PC-3 (cell line): ENCODE data around the gene ALOX12B. TPM values are rescaled to one million over a fixed set of nuclear protein-coding genes. Genes with fewer than 3 reads are reported as not detected.

Source experiments
- ATAC-seq: fragments of 200-7000 bp; cut with Tn5 transposase; 2 replicates; pipeline ENCODE4 v1.9.1; 2020; ENCODE audit warnings: mild to moderate bottlenecking, moderate library complexity
- BruUV-seq: library from RNA; stranded (reverse); fragments of 400-500 nt; replicated peaks from 2 replicates; lab custom pipeline; 2021; lab: Mats Ljungman, UMichigan
- CTCF ChIA-PET: fragments of 300-600 bp; sonication (Branson Sonifier 250); formaldehyde crosslinking; loops from one replicate; lab custom pipeline; 2022; ENCODE audit warnings: antibody characterized with exemption; lab: Charles Lee
- POLR2A ChIA-PET: fragments of 300-600 bp; sonication (Branson Sonifier 250); formaldehyde crosslinking; loops from one replicate; lab custom pipeline; 2022; ENCODE audit warnings: antibody characterized with exemption; ENCODE audit not compliant: unreplicated experiment; lab: Charles Lee
- DNase-seq: peaks from one replicate; pipeline ENCODE4 v3.0.0-alpha.2; 2015
- H2AFZ ChIP-seq: fragments of 300-600 bp; sonication (generic); 2 replicates; pipeline ENCODE4 v1.6.0; 2016; ENCODE audit warnings: antibody characterized with exemption, low read length
- H3F3A ChIP-seq: fragments of 300-600 bp; sonication (generic); one replicate; pipeline ENCODE4 v1.6.0; 2017; ENCODE audit warnings: antibody characterized with exemption, low read length, control low read depth, mild to moderate bottlenecking; ENCODE audit not compliant: unreplicated experiment
- H3K27ac ChIP-seq: fragments of 300-600 bp; sonication (generic); 2 replicates; pipeline ENCODE4 v1.5.1; 2016; ENCODE audit warnings: mild to moderate bottlenecking, low read length
- H3K27me3 ChIP-seq: fragments of 300-600 bp; sonication (generic); 2 replicates; pipeline ENCODE4 v1.6.1; 2016; ENCODE audit warnings: low read length, mixed read lengths
- H3K36me3 ChIP-seq: fragments of 300-600 bp; sonication (generic); 2 replicates; pipeline ENCODE4 v1.6.1; 2016; ENCODE audit warnings: low read depth, mixed run types, low read length, mixed read lengths
- H3K4me1 ChIP-seq: fragments of 300-600 bp; sonication (generic); 2 replicates; pipeline ENCODE4 v1.5.1; 2016; ENCODE audit warnings: low read length; ENCODE audit not compliant: insufficient read depth
- H3K4me2 ChIP-seq: fragments of 300-600 bp; sonication (generic); 2 replicates; pipeline ENCODE4 v1.6.0; 2016; ENCODE audit warnings: low read length
- H3K4me3 ChIP-seq: fragments of 300-600 bp; sonication (generic); 2 replicates; pipeline ENCODE4 v1.5.1; 2016; ENCODE audit warnings: mild to moderate bottlenecking, low read length, mixed read lengths
- H3K79me2 ChIP-seq: fragments of 300-600 bp; sonication (generic); 2 replicates; pipeline ENCODE4 v1.6.1; 2017; ENCODE audit warnings: low read length, mixed read lengths
- H3K9ac ChIP-seq: fragments of 300-600 bp; sonication (generic); 2 replicates; pipeline ENCODE4 v1.6.0; 2016; ENCODE audit warnings: mild to moderate bottlenecking, low read length
- H3K9me2 ChIP-seq: fragments of 300-600 bp; sonication (generic); replicated peaks from 2 replicates; pipeline ENCODE4 v1.6.1; 2016; ENCODE audit warnings: mixed run types, low read length, mixed read lengths
- H3K9me3 ChIP-seq: fragments of 300-600 bp; sonication (generic); 2 replicates; pipeline ENCODE4 v1.6.1; 2016; ENCODE audit warnings: low read length, mixed read lengths
- H4K20me1 ChIP-seq: fragments of 300-600 bp; sonication (generic); 2 replicates; pipeline ENCODE4 v1.6.1; 2016; ENCODE audit warnings: low read length, mixed read lengths
- CTCF ChIP-seq: fragments of 300-600 bp; sonication (generic); conservative IDR thresholded peaks from 2 replicates; pipeline ENCODE4 v1.5.1; 2017; ENCODE audit warnings: antibody characterized with exemption, low read depth, mild to moderate bottlenecking, low read length
- EZH2 ChIP-seq: fragments of 300-600 bp; sonication (generic); IDR thresholded peaks from one replicate; pipeline ENCODE4 v1.6.1; 2017; ENCODE audit warnings: antibody characterized with exemption, mild to moderate bottlenecking, low read length; ENCODE audit not compliant: unreplicated experiment
- EZH2phosphoT487 ChIP-seq: fragments of 300-600 bp; sonication (generic); IDR thresholded peaks from 2 replicates; pipeline ENCODE4 v1.6.1; 2018; ENCODE audit warnings: mild to moderate bottlenecking, antibody characterized with exemption, low read length, borderline replicate concordance
- intact Hi-C: fragments of 100-400 bp; cut with micrococcal nuclease; formaldehyde crosslinking; loops from 2 replicates; pipeline ENCODE4 v1.9.0; 2023
- total RNA-seq: library from RNA; depleted of rRNA; stranded (reverse); fragments of >200 nt; gene quantifications from 2 replicates; pipeline ENCODE4 v1.2.3, GENCODE V29; 2014

The ALOX12B gene
- total RNA-seq, 1 experiment from 2014 or later = 0.55 TPM

GRCh38 chr17:8125154-8125946 lies 37.8 kb upstream of the ALOX12B start:
- peaks cover 10% of the 10 kb centered on the region; the same call in 1 of the 2 replicates for H3K4me1 ChIP-seq
- H3K4me3 ChIP-seq = peak overlapping the region; percentile 91
- no peaks in the 10 kb centered on the region for H3K27me3 ChIP-seq
- BruUV-seq = no TSS peak
- no peak overlapping the region for H3K9ac ChIP-seq
- H3K27ac ChIP-seq = no peak overlapping the region
- ChIA-PET POLR2A (no interaction called here), CTCF (interaction anchor here (0.6 kb wide), 1 partner anchor 170 kb away, joined by 3 read pairs; no protein-coding TSS in a partner anchor)
- intact Hi-C loops = loop anchor here (1.0 kb wide), 1 partner anchor 13 kb away; no protein-coding TSS in a partner anchor
- no peak for TF ChIP-seq EZH2
- TF ChIP-seq EZH2phosphoT487 = no peak
- TF ChIP-seq CTCF = no peak
- no peaks in the 10 kb centered on the region for H3K9me2 ChIP-seq
- H3K36me3 ChIP-seq = no peaks in the 10 kb centered on the region
- H3K4me2 ChIP-seq = peak overlapping the region; percentile 96
- ATAC-seq (peak; percentile 13; the same call in 1 of the 2 replicates), DNase-seq (peak; percentile 76)
- no peaks in the 10 kb centered on the region for H3K9me3 ChIP-seq
- peak overlapping the region; percentile 100 for H2AFZ ChIP-seq
- no peaks in the 10 kb centered on the region for H3K79me2 ChIP-seq
- peaks cover 4% of the 10 kb centered on the region for H3F3A ChIP-seq
- no peaks in the 10 kb centered on the region for H4K20me1 ChIP-seq

- Histone ChIP-seq H3K9ac (no peak overlapping the region), H3K36me3 (no peaks in the 10 kb centered on the region), H3F3A (peaks cover 7% of the 10 kb centered on the region), H3K27me3 (no peaks in the 10 kb centered on the region), H3K4me3 (peak overlapping the region; percentile 91), H3K4me2 (peak overlapping the region; percentile 96), H3K4me1 (peaks cover 13% of the 10 kb centered on the region; the same call in 1 of the 2 replicates), H4K20me1 (peaks cover 3% of the 10 kb centered on the region), H3K79me2 (no peaks in the 10 kb centered on the region), H3K9me3 (no peaks in the 10 kb centered on the region), H2AFZ (peak overlapping the region; percentile 82), H3K9me2 (no peaks in the 10 kb centered on the region), H3K27ac (no peak overlapping the region)
- DNase-seq = peak; percentile 40
- TF ChIP-seq EZH2 (no peak), CTCF (no peak), EZH2phosphoT487 (no peak)
- ATAC-seq = no peak
- POLR2A ChIA-PET = no interaction called here
- no TSS peak for BruUV-seq
- intact Hi-C loops = loop anchor here (1.0 kb wide), 1 partner anchor 14 kb away; no protein-coding TSS in a partner anchor
- CTCF ChIA-PET = interaction anchor here (1.1 kb wide), 1 partner anchor 51 kb away, joined by 3 read pairs; no protein-coding TSS in a partner anchor
Observed at GRCh38 chr17:8124350-8125153, 37.0 kb upstream of the ALOX12B start.
